Stimulated activated naive CD8-positive, alpha-beta T cell treated with anti-CD3 and anti-CD28 coated beads, Interleukin-15, Interleukin-2, amounts not matched to agents 100 U/mL and 50 U/mL, for 24 hours (primary cell): Measurements from ENCODE around the gene PVALB.
"Not testable (repeated sequence)": the region's sequence is repeated elsewhere in the genome, so short reads cannot be mapped to it uniquely, and the experiment has no call there.

Experiments used
- ATAC-seq: fragments of 150-1000 bp; cut with Tn5 transposase; one replicate; pipeline ENCODE4 v1.10.0; 2021
- DNase-seq: peaks from one replicate; pipeline ENCODE4 v3.0.0; 2021

Gene PVALB

GRCh38 chr22:36756746-36757655 lies 59.8 kb downstream of the PVALB start:
- DNase-seq = no peak
- ATAC-seq = no peak

GRCh38 chr22:36756031-36756430 lies 60.8 kb downstream of the PVALB start:
- ATAC-seq = no peak
- no peak for DNase-seq

DNA sequence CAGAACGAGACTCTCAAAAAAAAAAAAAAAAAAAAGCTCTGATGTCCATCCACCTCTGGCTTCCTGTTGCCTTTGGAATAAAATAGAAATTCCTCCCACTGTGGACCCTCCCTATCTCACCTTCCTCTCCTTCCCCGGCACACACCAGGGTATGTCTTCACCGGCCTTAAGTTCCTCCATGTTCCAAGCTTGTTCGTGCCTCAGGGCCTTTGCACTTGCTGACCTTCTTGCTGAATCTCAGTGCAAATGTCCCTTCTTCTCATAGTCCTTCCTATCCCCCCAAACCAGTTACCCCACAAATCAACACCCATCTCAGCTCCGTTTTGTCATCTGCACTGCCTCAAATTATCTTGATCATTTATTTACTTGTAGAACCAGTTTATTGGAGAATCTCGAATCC lies 61.5 kb downstream of the PVALB start:
- no peak for ATAC-seq
- DNase-seq = no peak

DNA sequence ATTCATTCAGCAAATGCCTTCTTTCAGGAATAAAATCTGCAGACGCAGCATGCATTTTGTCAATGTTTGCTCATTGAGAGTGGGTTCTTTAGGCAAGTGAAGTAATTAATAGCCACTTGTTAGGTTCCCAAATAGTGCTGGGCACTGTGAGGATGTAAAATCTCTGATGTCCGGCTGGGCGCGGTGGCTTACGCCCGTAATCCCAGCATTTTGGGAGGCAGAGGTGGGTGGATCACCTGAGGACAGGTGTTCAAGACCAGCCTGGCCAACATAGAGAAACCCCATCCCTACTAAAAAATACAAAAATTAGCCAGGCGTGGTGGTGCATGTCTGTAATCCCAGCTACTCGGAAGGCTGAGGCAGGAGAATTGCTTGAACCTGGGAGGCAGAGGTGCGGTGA lies 62.0 kb downstream of the PVALB start:
- not testable (repeated sequence) for ATAC-seq, DNase-seq

DNA sequence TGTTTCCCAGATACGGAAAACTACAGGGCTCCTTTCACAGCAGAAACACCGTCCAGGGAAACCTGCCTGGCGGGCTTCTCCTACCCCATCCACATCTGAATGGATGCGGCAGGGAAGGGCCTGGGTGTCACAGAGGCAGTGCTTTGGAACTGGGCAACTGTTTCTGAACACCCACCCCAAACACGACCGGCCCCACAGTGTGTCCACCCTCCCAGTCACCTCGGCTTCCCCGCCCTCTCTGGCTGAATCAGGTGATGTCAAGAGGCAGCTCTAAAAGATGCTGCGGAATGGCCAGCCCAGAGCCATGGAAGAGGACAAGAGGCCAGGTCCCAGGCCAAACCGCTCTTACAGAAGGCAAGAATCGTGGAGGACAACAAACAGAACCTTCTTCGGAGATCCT lies 62.9 kb downstream of the PVALB start:
- DNase-seq (no peak), ATAC-seq (no peak)

DNA sequence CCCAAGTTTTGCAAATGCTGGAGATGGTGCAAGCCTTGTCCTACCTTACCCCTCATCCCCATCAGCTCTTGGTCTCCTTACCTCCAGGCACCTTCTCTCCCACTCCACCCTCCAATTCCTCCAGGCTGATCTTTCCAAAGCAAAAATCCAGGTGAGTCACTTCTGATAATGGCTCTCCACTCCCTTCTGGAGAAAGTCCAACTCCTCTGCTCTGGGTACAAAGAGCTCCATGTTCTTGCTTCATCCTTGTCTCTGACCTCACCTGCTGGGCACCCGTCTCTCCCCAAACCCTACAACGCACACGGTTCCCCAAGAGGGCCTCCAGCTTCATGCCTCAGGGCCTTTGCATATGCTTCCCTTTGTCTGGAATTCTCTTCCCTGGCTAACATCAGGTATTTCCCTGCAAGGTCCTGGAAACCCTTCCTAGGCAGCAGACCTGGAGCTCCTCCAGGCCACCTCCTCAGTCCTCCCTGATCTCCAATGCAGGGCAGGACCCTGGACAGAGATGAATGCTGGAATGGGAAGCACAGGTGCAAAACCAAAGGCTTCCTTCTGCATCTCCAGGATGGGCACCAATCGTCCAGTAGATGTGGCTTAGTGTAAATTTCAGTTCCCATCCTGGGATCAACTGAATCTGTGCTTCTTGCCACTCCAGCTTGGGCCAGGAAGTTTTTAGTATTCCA lies 63.6 kb downstream of the PVALB start:
- no peak for DNase-seq

More for the DNA sequence above, 63.6 kb downstream of the PVALB start:
- ATAC-seq = no peak
